GM18867 (cell line): ENCODE data around the gene DENND5A.
"Not testable (repeated sequence)": the region's sequence is repeated elsewhere in the genome, so short reads cannot be mapped to it uniquely, and the experiment has no call there.

Experiments used
- ATAC-seq: cut with Tn5 transposase; IDR thresholded peaks from one replicate; pipeline ENCODE4 v1.9.1; 2021; ENCODE audit warnings: mild to moderate bottlenecking, moderate library complexity; ENCODE audit not compliant: unreplicated experiment

Gene DENND5A

DNA sequence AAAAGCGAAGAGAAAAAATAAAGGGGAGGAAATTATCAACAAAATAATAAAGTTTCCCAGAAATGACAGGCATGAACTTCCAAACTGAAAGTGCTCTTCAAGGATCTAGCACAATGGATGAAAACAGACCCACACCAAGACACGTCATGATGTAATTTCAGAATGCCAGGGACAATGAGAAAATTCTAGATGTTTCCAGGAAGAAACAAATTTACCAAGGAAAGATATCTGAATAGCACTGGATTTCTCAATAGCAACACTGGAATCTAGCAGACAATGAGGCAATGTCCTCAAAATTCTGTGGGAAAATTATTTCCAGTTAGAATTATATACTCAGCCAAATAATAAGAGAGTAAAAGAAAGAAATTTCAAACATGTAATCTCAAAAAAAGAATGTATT is 46.0 kb downstream of the DENND5A start:
- ATAC-seq: no peak

DNA sequence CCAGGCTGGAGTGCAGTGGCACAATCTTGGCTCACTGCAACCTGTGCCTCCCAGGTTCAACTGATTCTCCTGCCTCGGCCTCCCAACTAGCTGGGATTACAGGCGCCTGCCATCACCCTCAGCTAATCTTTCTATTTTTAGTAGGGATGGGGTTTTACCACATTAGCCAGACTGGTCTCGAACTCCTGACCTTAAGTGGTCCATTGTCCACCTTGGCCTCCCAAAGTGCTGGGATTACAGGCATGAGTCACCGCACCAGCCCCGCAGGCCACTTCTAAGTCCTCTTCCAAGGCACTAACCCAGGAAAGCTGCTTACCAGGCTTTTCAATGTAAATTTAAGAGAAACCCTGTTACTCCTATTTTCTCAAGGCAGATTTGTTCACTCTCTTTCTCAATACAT is 50.4 kb downstream of the DENND5A start:
- ATAC-seq: no peak

DNA sequence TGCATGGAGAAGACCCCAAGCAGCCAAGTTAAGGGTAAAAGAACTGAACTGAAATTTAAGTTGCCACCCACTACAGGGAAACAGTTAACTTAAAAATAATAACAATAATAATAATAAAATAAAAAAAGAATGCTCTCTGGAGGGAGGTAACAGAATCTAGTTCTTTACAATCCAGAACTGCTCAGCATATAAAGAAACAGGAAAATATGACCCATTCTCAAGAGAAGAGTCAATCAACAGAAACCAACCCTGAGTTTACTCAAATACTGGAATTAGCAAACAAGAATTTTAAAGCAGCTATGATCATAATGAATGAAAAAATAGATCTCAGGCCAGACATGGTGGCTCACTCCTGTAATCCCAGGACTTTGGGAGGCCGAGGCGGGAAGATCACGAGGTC is 53.8 kb downstream of the DENND5A start:
- no peak for ATAC-seq

DNA sequence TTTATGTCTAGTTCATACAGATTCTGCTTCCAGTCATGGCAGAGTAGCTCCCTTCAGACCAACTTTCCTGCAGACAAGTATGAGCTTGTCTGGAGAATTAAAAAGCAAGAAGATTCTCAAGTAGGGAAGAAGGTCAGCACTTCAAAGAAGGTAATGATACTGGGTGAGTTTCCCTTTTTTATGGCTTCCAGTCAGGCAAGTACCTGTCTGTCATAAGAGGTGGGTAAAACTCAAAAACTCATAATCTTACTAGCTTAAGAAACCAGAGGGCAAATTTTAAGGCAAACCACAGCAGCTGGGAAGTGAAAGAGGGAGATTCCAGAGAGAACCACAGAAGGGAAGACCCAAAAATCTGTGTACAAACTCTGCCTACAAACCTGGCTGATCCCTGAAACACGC is 54.2 kb downstream of the DENND5A start:
- ATAC-seq: no peak

DNA sequence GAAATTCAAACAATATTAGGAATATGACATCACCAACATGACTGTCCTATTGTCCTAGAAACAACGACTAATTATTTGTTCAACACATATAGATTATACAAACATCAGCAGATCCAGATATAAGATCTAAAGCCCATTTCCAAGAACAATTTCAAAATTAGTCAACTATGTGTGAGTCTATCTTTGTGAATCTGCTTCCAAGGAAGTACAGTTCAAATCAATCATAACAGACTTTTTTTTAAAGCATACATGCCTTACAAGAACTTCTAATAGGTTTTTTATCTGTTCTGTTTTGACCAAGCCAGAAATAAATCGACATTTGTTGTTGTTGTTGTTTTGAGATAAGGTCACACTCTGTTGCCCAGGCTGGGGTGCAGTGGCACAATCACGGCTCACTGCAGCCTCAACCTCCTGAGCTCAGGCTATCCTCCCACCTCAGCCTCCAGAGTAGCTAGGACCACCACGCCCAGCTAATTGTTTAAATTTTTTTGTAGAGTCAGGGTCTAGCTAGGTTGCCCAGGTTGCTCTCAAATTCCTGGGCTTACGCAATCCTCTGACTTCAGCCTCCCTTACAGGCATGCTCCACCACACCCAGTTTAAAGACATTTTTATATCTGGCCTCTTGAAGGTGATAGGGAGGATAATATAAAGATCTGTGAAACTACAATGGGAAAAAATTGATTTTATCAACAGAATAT is 54.8 kb downstream of the DENND5A start:
- ATAC-seq: no peak

DNA sequence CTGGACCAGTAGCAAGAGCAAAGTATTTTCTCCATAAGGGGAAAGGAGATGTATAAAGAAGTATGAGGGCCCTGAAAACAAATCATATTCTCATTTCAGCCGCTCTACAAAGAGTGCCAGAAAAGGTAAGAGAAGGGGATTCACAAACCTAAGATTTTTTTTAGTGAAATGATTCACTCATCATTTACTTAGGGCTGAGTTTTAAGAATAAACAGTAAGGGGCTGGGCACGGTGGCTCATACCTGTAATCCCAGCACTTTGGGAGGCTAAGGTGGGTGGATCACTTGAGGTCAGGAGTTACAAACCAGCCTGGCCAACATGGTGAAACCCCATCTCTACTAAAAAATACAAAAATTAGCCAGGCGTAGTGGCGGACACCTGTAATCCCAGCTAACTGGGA is 55.5 kb downstream of the DENND5A start:
- ATAC-seq: peak; percentile 13

DNA sequence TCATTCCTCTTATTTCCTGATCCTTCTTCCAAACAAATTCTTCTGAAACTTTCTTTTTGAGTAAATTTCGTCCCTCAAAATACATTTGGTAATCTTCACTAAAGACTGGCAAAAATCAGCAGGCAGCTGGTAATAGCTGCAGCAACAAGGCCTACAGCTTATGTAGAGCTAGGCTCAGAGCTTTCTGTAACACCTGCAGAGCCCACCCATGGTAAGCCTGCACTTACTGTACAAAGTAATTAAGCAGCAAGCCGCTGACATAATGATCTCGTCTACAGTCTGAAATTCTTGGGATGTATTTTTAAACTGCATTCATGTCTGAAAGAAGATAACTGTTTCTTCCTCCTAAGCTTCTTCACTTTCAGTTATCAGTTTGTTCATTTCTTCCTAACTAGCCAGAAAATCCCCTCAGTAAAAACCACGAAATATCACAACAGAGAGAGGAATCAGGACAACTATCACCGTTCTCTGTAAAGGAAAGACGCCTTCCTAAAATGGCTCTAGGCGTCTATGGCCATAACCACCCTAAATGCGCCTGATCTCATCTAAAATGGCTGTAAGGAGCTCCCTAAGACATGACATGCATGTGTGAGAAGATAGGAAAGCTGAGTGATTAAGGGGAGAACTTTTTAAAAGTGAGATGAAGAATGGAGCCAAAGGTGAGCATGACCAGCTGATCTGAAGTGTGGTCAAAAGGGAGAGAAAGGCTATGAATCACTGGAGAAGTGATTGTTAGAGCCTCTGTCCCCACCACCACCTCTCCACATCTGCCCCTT is 56.2 kb downstream of the DENND5A start:
- ATAC-seq: peak; percentile 46

DNA sequence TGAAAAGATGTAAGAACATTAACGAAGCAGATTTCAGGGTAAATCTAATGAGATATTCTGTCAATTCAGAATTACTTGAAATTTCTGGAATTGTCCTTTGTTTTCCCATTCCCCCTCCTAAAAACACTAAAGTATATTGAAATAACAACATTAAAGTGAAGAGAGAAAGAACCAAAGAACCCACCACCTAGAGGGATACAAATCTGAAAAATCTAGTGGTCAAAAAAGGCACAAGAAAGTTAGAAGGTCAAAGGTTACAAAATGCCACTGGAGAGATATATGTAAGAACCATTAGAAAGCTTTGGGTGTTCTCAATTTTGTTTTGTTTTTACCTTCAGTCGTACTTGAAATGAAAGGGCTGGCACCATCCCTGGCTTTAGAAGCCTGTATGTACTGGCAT is 57.9 kb downstream of the DENND5A start:
- ATAC-seq: no peak

DNA sequence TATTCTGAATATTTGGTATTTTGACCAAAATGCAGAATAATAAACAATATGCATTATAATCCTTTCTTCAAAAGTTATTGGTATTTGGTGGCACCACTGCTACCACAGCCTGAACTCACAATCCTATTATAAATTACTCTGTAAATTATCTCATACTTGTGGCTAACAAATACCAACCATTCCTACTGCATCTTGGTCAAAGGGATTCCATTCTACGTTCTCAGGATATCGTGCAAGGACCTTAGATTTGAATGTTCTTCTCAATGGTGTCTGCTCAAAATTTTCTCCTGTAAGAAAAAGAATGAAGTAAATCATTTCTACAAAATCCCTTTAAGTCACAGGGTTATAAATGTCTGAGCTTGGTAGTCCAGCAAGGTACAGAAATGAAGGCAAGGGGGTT is 58.7 kb downstream of the DENND5A start:
- ATAC-seq: no peak

DNA sequence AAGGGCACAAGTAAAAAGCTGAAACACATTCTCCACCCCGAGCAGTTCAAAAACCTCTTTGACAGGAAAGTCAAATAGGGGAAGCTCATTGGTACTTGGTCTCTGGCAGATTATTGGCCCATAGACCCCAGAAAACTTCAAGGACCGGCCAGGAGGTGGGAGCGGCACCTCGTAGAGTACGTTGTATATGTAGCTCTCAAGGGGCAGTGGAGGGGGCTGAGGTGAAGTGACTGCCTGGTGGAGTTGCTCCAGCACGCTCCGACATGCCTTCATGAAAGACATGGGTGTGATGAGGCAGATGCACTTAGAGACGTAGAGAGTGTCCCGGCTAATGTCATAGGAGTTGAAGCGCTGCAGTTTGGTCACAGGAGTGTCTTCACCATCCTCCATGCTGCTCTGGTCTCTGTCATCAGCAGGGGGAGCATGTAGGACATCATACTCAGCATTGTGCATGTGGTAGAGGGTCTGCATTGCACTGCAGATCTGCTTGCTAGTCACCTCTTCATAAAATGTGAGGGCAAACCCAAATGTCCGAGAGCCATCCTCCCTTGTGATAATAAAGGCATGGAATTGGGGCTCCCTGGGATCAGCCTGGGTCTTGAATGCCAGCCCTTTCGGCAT is 61.3 kb downstream of the DENND5A start:
- ATAC-seq: no peak

DNA sequence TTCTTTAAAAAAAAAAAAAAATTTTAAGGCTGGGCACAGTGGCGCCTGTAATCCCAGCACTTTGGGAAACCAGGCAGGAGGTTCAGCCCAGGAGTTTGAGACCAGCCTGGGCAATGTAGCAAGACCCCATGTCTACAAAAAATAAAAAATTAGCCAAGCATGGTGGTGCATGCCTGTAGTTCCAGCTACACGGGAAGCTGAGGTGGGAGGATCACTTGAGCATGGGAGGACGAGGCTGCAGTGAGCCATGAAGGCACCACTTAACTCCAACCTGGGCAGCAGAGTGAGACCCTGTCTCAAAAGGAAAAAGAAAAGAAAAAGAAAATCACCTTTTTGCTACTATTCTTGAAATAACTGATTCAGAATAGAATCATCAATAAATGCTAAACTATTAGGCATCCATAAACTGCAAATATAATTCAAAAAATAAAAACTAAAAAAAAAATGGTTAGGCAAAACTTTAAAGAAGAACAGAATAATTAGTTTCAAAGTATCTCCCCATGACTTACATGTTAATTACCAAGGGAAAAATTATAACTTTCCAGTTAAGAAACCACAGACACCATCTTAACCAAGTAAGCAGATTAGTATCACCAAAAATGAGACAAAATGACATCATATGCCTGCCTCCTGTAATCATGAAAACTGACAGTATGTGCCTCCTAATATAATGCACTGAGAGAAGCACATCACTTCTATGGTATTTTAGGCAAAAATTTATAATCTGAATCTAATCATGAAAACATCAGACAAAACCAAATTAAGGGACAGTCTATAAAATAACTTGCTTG is 63.6 kb downstream of the DENND5A start:
- ATAC-seq: no peak

DNA sequence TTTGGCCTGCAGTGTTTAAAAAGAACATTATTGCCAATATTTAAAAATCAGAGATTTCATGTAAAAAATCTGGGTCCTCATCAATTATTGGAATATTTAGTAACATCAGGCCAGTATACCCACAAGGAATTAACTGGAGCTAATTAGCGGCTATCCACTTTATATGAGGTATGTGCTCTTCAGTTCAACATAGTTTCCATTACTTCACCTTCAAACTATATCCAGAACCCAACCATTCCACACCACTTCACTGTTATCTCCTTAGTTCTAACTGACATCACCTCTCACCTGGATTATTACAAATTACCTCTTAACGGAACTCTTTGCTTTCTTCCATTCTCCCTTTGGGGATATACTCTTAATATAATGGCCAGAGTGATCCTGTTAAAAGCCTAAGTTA is 64.7 kb downstream of the DENND5A start:
- ATAC-seq: no peak

DNA sequence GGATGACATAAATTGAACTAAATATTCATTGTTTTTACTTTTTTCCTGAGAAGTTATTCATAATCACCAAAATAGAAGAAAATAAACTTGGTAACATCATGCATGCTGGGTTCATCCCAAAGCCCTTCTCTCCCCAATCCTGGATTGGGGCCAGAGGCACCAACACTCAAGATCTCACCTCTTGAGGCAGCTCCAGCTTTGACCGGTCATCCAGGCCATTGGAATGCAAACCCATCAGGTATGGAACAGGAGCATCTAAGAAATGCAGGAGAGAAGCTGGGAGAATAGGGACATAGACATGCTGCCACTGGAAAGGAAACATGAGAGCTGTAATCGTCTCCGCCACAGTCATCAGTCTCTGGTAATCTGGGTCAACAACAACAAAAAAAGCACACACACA is 71.8 kb downstream of the DENND5A start:
- no peak for ATAC-seq

DNA sequence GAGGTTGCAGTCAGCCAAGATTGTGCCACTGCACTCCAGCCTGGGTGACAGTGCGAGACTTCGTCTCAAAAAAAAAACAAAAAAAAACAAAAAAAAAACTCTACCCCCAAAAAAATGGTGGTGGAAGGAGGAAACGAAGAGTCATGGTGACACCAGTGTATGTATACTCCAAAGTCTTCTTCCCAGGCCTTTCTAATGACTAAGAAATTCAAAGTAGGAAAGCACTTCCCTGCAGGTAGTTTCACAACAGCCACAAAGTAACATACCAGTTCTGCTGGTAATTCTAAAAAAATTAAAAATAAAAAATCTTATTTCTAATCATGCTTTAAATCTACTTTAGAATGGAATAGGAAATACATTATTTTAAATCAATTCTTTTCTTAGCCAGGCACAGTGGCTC is 72.6 kb downstream of the DENND5A start:
- ATAC-seq: no peak

DNA sequence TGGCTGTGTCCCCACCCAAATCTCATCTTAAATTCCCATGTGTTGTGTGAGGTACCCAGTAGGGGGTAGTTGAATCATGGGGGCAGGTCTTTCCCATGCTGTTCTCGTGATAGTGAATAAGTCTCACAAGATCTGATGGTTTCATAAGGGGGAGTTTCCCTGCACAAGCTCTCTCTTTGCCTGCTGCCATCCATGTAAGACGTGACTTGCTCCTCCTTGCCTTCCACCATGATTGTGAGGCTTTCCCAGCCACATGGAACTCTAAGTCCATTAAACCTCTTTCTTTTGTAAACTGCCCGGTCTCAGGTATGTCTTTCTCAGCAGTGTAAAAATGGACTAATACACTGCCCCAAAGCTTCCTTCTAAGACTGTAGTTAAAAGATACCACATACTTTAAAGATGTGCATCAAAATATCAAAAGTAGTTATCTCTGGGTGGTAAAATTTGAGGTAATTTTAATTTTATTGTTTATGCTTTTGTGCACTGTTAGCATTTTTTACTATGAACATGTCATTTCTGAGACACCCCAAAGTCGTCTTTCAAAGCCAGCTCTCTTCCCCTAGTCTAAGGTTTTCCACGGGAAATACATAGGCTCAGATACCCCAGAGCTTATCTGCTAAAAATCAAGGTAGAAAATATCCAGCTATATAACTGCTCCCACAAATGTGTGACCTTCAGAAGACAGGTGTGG is 74.7 kb downstream of the DENND5A start:
- ATAC-seq: not testable (repeated sequence)

DNA sequence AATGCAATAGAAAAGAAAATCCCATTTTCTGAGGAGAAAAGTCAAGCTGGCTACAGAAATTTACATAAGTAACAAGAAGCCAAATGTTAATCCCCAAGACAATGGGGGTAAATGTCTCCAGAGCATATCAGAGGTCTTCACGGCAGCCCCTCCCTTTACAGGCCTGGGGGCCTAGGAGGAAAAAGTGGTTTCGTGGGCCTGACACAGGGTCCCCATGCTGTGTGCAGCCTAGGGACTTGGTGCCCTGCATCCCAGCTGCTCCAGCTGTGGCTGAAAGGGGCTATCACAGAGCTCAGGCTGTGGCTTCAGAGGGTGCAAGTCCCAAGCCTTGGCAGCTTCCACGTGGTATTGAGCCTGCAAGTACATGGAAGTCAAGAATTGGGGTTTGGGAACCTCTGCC is 76.3 kb downstream of the DENND5A start:
- not testable (repeated sequence) for ATAC-seq

DNA sequence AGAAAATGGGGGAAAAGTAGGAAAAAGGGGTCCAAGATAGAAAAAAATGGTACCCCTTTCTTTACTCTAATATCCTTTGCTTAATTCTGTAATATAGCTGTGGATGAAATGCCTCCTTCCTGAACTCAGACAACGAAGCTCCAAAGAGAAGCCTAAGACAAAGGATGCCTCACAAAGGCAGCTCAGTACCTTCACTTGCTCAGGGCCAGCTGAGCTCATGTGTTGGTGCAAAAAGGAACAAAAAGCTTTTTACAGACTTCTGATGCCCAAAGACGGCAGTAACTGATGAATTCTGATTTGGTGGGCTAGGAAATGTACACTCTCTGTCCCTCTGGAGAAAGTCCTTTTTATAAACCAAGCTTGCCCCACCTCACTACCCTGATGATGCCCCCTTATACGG is 77.5 kb downstream of the DENND5A start:
- no peak for ATAC-seq

DNA sequence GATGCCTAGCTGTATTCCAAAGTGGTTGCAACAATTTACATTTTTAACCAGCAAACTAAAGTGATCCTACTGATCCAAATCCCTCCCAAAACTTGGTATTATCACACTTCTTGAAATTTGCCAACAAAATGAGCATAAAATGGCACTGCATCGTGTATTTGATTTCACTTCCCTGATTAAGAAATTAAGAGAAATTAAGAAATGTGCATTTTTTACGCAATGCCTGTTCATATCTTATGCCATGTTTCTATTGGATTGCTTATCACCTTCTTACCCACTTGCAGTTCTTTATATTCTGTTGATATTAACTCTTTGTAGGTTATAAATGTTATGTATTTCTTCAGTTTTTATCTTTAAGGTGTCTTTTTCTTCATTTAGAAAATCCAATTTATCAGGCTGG is 80.6 kb downstream of the DENND5A start:
- no peak for ATAC-seq

DNA sequence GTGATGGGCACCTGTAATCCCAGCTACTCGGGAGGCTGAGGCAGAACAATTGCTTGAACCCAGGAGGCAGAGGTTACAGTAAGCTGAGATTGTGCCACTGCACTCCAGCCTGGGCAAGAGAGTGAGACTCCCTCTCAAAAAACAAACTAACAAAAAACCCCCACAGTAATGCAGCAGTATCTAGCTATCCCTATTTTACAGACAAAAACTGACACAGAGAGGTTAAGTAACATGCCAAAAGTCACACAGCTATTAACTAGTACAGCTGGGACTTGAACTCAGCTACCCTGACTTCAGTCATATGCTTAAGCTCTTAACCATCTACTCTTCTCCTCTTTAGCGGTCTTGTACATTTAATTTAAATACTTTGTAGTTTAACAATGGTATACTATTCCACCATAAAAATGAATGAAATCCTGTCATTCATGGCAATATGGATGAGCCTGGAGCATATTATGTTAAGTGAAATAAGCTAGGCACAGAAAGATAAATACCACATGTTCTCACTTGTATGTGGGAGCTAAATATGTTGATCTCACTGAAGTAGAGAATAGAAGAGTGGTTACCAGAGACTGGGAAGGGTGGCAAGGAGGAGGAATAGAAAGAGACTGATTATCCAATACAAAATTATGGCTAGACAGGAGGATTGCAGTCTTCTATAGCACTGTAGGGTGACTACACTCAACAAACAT is 82.8 kb downstream of the DENND5A start:
- no peak for ATAC-seq

DNA sequence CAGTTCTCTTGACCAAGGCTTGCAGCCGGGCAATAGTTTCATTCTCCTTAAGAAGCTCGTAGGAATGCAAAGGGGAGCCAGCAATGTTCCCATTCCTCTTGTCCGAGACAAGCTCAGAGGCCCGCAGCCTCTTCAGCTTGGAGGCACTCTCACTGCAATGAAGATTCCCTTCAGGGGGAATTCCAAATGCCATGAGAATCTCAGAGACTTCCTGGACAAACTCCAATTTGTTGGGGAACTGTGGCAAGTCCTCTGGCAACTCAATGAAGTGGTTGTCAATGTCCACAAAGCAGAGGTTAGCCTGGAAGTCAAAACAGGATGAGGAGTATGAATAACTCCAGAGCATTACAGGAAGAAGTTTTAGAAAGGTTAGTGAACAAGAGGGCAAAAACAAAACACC is 84.4 kb downstream of the DENND5A start:
- no peak for ATAC-seq
